HuH-7 (cell line): Measurements from ENCODE around the gene INTS12.
A peak's percentile ranks its signal among the peaks of the same experiment; 100 is the strongest.

Source experiments
- DNase-seq: peaks from one replicate; pipeline ENCODE4 v3.0.0; 2011; ENCODE audit warnings: low spot score

INTS12 gene

DNA sequence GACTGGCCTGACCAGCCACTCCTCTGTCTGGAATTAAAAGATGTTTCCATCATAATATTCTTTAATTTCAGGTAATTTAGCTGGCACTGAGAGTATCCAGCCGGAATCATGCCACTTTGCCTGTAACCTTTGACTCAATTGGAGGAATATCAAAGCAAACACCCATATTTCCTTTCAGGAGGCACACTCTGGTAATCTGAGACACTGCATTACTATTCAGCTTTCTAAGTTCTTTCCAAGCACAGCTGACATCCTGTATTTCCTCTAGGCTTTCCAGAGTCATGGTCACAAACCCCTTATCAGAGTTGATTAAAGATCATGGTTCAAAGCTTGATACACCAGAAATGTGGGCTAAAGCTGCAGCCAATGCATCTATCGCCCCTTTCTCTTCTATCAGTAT, 29.3 kb downstream of the INTS12 start:
- no peak for DNase-seq

DNA sequence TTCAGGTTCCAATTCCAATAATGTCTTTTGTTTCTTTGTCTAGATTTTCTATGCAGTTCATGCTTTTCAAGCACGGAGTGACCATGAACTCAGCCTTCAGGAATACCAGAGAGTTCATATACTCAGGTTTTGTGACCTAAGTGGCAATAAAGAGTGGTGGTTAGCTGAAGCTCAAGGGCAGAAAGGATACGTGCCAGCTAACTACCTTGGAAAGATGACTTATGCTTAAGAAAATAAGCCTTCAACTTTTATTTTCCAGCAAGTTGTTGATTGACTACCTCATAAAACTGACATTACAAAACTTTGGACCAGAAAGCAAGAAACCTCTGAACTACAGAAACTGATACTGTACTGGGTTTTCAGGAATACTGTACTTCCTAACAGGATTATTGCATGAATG, 30.8 kb downstream of the INTS12 start:
- no peak for DNase-seq

DNA sequence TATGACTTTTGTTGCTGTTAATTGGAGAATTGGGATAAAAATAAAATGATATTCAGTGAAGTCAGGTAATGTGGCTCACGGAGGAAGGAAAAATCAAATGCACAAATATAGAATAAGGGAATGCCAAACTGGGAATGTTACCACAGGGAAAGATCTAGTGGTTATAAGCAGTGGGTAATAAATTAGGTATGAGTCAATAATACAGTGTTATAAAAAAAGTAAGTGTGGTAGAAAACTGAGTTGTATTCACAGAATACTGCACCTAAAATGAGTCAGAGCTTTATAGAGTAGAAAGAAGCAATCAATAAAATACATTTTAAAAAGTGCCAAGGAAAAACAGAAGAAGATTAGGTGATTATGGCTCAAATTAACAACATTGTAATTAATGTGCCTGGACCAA, 34.5 kb downstream of the INTS12 start:
- DNase-seq = no peak

DNA sequence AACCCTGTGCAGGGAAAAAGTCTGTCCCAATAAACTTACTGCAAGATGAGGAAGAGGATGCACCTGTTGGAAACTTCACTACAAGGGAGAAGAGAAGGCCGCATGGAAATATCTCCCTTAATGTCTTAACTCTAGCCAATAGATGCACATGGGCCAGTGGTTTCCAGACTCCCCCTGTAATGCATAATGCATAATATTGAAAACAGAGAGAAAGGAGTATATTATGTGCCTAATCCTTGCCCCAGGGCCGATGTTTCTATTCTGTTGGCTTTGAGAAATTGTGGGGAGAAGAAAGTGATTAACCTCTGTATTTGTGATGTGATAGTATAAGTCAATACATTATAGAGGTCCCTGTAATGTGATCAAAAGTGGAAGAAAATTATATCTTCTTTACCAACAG, 37.2 kb downstream of the INTS12 start:
- no peak for DNase-seq

DNA sequence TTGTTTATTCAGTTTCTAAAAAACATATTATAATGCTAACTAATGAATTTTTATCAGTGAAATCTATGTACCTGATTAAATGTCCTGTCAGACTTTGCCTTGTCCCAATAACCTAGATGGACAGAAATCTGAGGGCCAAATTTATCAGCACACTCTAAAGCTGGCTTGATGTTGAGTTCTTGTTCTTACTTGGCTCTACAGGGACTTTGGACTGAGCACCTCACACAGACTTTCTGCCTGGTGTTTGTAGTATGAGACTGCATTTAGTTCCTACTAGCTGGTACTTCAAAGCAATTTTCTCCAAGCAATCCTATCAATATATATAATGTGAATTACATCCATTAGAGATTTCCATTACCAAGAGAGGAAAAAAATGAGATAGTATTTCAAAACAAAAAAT, 37.8 kb downstream of the INTS12 start:
- no peak for DNase-seq

DNA sequence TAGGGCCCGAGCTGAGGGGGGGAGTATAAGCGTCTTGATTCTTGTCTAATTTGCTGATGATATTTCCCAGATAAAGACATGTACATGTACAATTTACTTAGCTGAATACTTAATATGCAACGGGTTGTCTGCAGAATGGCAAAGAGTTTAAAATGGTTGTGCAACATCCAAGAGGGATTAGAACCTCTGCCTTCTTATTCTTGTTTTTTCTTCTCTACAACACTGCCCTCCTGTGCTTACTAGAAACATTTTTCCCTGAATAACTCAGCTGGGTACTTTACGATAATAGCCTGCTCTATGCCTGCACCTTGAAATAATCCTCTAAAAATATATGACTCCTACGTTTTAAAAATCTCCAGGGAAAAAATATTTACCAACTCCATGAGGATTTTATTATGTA, 41.8 kb downstream of the INTS12 start:
- peak; percentile 10 for DNase-seq

DNA sequence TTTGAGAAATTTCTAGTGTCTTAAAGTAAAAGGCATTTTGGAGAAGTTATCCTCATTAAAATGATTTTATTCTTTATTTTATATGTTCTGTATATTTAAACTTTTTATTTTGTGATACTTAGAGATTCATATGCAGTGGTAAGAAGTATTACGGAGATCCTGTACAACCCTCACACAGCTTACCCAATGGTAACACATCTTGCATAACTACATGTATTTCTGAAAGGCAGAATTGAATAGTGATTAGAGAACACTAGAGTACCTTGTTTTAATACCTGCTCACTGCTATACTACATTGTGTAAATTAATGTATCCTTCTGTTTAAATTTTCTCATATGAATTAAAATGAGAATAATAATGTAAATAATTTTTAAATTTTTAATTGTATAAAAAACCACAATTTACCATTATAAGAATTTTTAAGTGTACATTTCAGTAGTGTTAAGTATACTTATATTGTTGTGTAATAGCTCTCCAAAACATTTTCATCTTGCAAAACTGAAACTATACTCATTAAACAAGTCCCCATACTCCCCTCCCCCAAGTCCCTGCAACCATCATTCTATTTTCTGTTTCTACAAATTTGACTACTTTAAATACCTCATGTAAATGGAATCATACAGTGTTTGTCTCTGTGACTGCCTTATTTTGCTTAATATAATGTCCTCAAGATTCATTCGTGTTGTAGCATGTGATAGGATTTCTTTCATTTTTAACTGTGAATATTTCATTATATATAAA, 45.4 kb downstream of the INTS12 start:
- DNase-seq = no peak

DNA sequence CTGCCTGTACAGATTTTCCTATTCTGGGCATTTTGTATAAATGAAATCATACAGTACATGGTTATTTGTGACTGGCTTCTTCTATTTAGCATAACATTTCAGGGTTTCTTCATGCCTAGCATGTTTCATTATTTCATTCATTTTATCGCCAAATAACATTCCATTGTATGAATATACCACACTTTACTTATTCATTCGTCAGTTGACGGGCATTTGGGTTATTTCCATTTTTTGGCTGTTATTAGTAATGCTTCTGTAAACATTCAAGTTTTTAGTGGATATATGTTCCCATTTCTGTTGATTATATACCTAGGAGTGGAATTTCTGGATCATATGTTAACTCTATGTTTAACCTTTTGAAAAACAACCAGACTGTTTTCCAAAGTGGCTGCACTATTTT, 47.5 kb downstream of the INTS12 start:
- DNase-seq = no peak

DNA sequence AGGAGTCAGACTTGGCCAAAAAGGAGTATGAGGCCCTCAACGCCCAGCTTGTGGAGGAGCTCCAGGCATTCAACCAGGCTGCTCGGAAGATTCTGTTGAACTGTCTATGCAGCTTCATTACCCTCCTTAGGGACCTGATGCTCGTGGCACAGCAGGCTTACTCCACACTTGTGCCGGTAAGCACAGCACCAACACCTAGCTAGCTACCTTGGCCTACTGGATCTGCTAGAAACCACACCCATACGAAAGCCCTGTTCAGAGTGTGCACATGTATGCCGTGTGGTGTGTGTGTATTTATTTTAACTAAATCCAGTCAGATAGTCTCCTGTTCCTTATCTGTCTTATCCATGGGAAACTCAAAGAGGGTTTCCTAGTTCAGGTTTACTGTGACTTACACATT, 49.3 kb downstream of the INTS12 start:
- no peak for DNase-seq

DNA sequence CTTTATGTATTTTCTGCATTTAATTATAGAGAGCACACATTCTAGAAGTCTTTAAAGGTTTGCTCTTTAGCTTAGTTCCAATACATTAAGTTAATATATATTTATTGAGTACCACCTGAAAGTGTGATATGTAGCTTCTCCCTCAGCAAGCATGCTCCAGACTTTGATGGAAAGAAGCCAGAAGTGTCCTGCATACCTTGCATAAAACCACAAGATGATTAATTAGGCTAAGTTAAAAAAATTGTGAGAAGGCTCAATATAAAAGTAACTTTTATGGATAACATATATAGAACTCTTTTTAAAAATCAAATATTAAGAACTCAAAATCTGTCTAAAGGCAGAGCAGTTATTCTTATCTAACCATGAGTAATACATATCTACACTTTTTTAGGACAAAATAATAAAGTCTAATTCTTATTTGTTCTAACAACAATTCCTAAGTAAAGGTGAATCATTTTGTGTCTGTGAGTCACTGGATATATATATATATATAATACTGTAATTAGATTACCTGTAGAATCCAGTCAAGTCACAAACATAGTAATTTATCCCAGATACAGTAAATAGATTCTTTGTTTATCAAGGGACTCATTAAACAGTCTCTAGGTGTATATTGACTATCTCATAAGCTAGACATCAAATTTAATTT, 51.2 kb downstream of the INTS12 start:
- DNase-seq = no peak

DNA sequence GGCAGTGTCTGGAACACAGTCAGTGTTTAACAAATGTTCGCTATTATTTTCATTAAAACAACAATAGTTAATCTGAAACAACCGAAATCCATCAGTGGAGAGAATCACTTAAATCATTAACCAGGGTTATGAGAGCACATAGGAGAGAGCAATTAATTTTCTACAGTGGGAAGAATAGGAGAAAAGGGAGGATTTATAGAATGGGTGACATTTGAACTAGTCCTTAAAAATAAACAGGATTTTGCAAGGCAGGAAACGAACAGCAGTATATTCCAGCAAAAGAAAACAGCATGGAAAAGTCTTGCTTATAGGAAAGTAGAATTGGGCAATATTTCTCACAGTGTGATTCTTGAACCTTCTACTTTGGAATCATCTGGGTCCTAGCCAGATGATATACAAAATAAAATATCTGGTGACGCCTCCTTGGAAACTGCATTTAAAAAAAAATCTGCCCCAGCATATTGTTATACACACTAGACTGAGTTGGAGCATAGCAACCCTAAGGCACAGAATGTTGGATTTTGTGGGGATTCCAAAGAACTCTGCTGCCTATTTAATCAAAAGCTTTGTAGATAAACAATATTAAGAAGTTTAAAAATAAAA, 56.1 kb downstream of the INTS12 start:
- no peak for DNase-seq

DNA sequence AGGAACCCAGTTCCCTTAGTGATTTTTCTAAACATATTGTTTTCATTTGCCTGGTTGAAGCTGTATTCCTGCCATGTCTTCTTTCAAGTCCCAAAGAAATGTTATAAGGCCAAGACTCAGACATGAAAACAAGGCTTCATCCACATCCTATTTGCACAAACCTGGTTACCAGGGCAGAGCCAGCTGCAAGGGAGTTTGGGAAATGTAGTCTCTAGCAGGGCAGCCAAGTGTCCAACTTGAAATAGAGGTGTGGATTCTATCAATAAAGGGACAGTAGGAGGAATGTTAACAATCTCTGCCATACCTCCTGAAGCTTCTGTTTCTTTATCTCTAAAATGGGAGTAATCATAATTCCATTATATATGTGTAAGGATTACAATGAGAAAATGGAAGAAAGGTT, 56.6 kb downstream of the INTS12 start:
- DNase-seq = no peak

DNA sequence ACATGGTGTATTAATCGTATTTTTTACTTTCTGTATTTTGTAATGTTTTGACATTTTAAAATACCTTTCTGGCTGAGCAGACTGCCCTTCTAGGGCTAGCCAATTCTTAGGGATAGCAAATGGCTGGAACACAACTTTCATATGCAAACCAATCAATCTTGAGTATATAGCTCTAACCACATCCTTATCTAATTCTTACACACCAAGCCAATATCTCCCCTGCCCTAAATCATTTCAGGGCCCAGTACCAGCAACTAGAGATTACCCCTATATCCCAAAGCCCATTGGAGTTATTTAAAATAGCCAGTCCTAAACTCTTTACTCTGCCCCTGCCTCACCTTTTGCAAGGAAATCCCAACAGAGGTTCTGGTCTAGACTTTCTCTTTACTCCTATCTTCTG, 58.3 kb downstream of the INTS12 start:
- DNase-seq = no peak

DNA sequence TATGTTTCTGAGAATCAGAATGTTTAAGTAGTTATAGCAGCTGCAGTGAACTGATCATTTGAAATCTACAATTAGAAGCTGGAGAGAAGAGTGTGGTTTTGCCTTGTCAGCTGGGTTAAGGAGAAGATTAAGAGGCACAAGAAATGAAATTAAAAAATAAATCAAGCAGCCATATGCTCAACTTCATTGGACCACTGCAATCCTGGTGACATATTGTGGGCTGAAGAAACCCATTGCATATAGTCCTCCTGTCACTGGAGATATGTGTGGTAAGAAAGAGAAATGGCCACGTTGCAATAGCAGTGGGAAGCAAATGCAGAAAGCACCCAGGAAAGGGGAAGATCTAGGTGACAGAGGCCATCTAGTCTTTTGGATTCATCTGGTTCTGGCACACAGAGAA, 63.0 kb downstream of the INTS12 start:
- DNase-seq = no peak

DNA sequence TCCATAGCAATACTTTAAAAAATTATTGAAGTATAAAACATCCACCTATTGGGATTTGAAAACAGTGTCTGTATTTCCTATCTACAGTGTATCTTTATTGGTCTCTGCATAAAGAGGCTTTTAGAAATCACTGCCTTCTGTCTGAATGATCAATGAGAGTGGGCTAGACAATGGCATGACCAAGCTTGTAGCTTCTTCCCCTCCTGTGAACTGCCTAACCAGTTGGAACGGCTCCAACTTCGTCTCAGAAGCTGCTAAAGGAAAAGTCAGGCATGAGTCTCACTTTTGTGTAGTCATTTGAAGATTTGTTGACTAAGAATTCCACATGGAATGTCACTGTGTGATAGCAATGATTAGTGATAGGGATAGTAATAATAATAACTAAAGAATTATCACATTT, 64.2 kb downstream of the INTS12 start:
- no peak for DNase-seq

DNA sequence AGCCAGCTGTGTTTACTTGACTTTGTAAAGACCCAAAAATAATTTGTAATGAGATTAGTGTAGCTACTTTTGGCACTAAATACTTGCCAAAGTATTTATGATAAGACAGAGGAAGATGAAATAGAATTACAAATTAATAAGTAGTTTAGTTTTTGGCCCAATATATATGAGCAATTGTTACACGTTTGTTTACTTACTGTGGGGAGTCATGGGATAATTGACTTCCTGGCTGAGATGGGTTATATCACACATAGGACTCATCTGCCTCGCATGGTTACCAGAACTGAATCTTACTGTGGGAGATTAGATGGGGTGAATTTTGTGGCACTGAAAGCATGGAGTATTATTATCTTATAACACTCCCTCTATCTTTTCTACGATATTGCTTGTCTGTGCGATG, 66.6 kb downstream of the INTS12 start:
- DNase-seq = no peak

DNA sequence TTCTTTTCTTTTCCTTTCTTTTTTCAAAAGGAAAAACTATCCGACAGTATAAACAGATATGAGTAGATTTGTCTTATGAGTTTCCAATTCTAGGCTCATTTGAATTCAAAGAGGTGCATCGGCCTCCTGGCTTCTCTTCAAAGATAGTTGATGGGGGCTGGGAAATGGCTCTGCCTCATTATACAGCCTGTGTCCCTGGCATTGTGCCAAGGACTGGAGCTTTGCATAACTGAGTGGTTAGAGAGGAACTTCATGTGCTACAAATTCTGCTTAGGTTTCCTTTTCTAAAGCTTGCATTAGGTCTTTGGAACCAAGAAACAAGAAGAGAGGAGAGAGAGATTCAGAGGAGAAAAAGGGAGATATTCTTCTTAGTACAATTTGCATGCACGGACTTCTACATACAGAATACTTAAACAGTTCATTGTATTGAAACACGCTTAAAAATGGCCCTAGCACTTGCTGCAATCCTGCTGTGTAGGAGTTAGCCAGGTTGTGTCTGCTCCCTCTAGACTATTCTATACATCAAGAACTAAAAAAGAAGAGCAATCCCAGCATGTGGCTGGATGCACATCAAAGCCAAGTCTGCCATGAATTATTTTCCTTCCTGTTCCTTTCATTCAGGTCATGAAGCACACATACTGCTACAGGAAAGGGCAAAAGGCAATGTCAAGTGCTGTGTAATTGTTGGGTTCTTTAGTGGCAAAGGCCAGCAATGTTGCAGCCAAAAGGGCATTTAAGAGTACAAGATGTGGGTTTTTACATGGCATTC, 70.9 kb downstream of the INTS12 start:
- no peak for DNase-seq

DNA sequence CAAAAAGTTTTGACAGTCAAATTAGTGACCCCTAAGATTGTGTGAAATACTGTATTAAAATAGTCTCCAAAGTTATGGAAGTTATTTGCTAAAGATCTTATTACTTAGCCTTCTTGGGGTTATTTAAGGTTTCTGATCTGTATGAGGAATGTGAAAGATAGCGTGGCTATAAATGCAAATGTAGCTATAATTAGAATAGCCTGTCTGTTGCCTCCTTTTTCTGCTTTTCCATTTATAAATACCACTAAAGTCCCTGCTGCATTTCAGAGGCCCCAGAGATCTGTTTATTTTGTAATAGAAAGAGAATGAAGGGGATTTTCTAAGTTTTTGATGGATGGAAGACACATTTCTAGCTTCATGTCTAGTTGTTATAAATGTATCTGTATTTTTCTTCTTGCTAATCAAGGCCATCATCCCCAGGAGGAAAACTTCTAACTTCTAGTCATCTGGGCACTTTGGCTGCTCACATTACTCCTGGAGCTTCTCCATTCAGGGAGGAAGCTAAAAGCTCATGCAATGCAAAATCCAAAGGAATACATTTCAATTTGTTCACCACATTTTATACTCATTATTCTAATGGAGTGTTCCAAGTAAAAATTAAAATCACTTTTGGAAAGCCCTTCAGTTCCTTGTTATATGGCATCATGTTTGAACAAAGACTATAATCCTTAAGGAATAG, 73.9 kb downstream of the INTS12 start:
- no peak for DNase-seq

DNA sequence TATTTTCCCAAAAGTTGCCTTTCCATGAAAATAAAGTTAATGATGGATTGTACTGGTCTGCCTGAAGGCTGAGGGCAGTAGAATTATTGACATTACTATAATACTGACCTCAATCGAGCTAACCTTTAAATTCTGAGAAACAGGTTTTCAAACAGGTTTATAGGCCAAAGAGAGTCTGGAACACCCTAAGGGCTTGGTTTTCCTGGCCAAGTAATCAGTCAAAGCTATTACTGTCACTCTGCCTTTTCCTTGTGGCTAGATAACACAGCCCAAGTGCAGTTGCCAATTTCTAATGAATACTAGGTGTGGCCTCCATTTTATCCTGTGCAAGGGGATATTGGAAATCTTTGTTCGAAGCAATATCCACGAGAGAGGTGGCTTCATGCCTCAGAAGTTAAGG, 75.2 kb downstream of the INTS12 start:
- DNase-seq = no peak
